HS-5 (cell line): ENCODE measurements around the gene TM2D3.
A peak's percentile ranks its signal among the peaks of the same experiment; 100 is the strongest.

Experiments used
- DNase-seq: peaks from one replicate; pipeline ENCODE4 v3.0.0-alpha.2; 2012; ENCODE audit warnings: low read depth

The TM2D3 gene

DNA sequence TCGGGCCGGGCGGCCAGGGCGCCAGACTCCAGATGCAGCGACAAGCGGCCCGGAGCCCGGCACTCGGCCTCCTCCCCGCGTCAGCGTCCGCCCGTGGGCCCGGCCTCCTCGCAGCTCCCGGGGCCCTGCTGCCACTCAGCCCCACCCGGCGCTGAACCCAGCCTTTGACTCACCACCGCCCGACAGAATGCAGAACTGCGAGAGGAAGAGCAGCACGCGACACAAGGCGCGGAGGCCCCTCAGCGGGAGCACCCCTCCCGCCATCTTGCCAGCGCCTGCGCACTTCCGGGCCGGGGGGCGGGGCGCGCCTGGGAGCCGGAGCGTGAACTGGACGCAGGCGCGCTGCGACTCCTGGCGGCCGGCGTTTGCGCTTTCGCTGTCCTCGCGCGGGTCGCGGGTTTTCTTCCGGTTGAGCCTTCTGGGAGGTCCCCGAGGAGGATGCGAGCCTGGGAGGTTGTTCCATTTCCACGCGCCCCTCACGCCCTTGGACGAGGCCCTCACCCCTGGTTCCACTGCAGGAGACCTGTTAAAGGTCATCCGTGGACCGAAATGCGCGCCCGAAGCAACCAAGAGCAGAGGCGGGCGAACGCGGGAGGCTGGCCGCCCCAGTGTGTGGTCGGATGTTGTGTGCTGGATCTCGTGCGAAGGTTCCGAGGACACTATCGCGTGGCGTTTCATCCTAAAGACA lies at the start of gene TM2D3:
TM2D3 (minus strand) TSS at position 284 of the 688 bp plus-strand sequence; CDS start at position 264, 20 bp downstream.
- peak; percentile 68 for DNase-seq

DNA sequence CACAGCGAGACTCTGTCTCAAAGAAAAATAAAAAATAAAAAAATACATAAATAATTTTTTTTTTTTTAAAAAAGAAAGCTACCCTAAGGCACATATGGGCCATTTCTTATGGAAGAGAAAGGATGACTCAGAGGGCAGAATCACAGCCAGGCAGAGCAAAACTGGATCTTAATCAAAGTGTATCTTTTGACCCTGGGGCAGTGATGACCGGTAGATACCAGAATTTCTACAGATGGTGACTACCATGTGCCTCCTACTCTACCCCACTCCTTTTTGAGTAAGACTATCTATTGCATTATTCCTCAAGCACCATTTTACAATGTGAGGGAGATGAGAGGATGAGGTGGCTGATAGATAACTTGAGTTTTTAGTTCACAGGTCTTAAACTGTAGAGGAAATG lies 46.1 kb upstream of the TM2D3 start:
- no peak for DNase-seq

GRCh38 chr15:101697488-101697887 lies 45.3 kb upstream of the TM2D3 start:
- no peak for DNase-seq

GRCh38 chr15:101696829-101697228 lies 44.6 kb upstream of the TM2D3 start:
- DNase-seq, result no peak

GRCh38 chr15:101694261-101694660 lies 42.1 kb upstream of the TM2D3 start:
- no peak for DNase-seq

DNA sequence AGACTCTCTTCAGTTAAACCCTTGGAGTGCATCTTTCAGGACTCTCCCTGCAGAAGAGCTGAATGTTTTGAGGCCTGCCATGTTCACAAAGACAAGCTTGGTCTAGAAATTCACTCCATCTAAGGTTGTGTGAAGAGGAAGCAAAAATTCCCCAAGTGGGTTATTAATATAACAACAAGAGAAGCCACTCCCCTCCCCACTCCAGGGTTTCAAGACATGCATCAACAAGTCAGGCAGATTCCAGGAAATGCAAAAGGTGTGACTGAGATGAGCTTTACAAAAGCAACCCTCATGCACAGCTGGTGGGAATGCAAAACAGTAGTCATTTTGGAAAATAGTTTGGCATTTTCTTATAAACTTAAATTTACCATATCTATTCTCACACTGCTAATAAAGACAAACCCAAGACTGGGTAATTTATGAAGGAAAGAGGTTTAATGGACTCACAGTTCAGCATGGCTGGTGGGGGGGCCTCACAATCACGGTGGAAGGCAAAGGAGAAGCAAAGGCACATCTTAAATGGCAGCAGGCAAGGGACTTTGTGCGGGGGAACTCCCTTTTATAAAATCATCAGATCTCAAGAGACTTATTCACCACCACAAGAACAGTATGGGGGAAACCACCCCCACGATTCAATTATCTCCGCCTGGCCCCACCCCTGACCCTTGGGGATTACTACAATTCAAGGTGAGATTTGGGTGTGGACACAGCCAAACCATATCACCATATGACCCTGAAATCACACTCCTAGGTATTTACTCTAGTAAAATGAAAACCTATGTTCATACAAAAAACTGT lies 40.8 kb upstream of the TM2D3 start:
- no peak for DNase-seq

GRCh38 chr15:101689901-101690300 lies 37.7 kb upstream of the TM2D3 start:
- DNase-seq, result no peak

GRCh38 chr15:101686718-101687117 lies 34.5 kb upstream of the TM2D3 start:
- DNase-seq, result no peak

DNA sequence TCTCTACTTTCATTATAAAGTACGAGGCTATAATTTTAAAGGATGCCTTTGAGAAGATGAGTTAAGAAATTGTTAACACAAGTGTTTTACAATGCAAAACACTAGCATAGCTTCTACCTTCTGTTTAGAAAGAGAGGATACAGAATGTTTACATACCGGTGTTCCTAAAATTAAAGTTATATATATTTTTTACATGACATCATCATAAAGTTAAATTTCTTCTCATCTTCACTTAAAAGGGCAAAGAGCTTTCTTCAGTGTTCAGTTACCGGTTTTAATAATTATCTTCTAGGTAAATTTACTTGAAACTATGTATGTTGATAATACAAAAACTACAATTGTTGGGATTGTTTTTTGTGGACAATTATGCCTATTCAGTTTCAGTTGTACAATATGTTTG lies 32.7 kb upstream of the TM2D3 start:
- DNase-seq, result no peak

DNA sequence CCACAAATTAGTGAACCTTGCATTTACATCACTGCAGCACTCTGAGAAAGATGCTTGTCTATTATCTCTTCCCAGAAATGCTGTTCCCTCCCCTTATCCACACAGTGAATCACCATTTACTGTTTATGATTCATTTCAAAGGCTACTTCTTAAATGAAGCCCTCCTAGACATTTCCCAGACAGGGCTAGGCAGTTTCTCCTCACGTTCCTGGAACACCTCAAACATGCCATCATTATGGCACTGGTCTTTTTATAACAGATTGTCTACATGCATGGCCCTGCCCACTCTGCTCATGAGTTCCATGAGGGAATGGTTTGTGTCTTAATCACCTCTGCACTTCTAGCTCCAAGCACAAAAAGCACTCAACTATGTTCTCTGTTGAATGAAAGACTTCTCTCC lies 32.2 kb upstream of the TM2D3 start:
- DNase-seq, result peak; percentile 71

GRCh38 chr15:101679806-101680205 lies 27.6 kb upstream of the TM2D3 start:
- DNase-seq, result no peak

GRCh38 chr15:101676921-101677329 lies 24.7 kb upstream of the TM2D3 start:
- no peak for DNase-seq

GRCh38 chr15:101675796-101676582 lies 23.8 kb upstream of the TM2D3 start:
- DNase-seq, result peak; percentile 44

- peak; percentile 75 for DNase-seq
These were observed 22.8 kb upstream of the TM2D3 start for GRCh38 chr15:101675015-101675414.

- no peak for DNase-seq
These were observed 20.1 kb upstream of the TM2D3 start for GRCh38 chr15:101672298-101672697.

DNA sequence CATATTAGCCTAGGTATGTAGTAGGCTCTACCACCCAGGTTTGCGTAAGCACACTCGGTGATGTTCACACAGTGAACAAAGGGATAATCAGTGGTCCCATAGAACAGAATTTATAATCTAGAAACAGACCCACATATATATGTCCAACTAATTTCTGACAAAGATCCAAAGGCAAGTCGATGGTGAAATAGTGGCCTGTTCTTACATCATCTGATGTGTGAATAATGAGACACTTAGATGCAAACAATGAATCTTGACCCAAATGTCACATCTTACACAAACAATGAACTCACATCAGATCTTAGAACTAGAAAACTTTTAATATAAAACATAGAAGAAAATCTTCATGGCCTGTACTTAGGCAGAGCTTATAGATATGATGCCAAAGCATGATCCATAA lies 17.6 kb upstream of the TM2D3 start:
- DNase-seq, result no peak

DNA sequence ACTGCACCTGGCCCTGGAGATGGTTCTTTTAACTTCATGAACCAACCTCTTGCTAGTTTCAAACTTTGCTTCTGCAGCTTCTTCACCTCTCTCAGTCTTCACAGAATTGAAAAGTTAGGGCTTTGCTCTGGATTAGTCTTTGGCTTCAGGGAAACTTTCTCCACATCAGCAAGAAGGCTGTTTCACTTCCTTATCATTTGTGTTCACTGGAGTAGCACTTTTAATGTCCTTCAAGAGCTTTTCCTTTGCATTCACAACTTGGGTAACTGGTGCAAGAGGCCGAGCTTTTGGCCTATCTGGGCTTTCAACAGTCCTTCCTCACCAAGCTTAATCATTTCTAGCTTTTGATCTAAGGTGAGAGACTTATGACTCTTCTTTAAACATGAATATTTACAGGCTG lies 15.7 kb upstream of the TM2D3 start:
- no peak for DNase-seq

DNA sequence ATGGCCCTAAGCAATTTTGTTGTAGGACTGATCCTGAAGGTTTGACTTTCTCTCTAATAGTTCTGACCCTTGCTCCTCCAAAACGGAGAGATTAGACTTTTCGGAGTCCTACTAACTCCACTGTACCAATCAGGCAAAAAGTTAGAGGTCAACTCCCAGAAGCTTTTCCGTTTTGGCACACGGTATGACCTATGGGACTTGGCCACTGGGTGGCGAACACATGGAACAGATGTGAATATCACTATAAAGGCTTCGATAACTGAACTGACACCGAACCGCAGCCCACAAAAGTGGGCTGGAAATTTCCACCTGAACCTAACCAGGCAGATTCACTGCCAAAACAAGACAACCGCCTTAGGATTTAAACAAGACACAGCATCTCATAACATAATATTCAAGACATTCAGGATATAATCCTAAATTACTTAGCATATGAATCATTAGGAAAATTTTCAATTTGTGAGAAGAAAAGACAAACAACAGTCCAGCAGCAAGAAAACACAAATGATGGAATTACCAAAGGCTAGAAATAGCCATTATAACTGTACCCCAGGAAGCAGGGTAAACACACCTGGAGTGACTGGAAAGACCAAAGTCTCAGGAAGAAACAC lies 12.2 kb upstream of the TM2D3 start:
- DNase-seq, result no peak

DNA sequence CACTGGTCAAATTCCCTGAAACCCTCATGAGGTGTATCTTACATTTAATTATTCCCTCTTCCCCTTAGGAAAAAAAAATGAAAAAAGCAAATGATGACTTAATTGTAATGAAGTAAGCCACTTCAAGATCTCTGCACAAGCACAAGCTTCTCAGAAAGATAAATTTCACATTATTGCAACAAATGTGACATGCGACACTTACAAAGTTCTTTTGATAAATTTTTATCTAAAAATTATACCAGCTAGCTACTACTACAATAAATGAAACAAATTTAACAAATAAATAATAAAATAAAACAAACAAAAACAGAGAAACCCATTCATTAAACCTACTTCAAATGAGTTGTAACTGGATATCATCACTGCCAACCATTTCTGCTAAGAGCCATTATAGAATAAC lies 10.0 kb upstream of the TM2D3 start:
- no peak for DNase-seq

GRCh38 chr15:101660005-101660404 lies 7.8 kb upstream of the TM2D3 start:
- no peak for DNase-seq

- DNase-seq, result no peak
These were observed 6.0 kb upstream of the TM2D3 start for GRCh38 chr15:101657968-101658784.
